H9 (cell line): ENCODE measurements around the gene ANAPC2. TPM values are rescaled to one million over a fixed set of nuclear protein-coding genes. Genes with fewer than 3 reads are reported as not detected.

Source experiments
- DNase-seq: peaks from one replicate; pipeline ENCODE4 v3.0.0-alpha.2; 2017
- H2AFZ ChIP-seq: one replicate; pipeline ENCODE4 v1.6.1; 2013; ENCODE audit warnings: mild to moderate bottlenecking, low read length, control low read depth, moderate library complexity
- H2AK5ac ChIP-seq: 2 replicates; pipeline ENCODE4 v1.6.1; 2013; ENCODE audit warnings: low read length, control low read depth, mixed read lengths; ENCODE audit not compliant: insufficient read length
- H2BK120ac ChIP-seq: one replicate; pipeline ENCODE4 v1.6.1; 2013; ENCODE audit warnings: low read depth, mild to moderate bottlenecking, low read length, control low read depth, inconsistent platforms; ENCODE audit not compliant: poor library complexity, severe bottlenecking
- H2BK12ac ChIP-seq: 2 replicates; pipeline ENCODE4 v1.6.1; 2013; ENCODE audit warnings: low read length, control low read depth, mixed read lengths, low read depth; ENCODE audit not compliant: insufficient read length
- H2BK15ac ChIP-seq: 2 replicates; pipeline ENCODE4 v1.6.1; 2013; ENCODE audit warnings: low read depth, low read length, control low read depth
- H2BK20ac ChIP-seq: one replicate; pipeline ENCODE4 v1.6.1; 2013; ENCODE audit warnings: low read depth, mild to moderate bottlenecking, low read length, control low read depth, inconsistent platforms; ENCODE audit not compliant: poor library complexity, severe bottlenecking
- H2BK5ac ChIP-seq: 2 replicates; pipeline ENCODE4 v1.6.1; 2013; ENCODE audit warnings: low read length, control low read depth, mixed read lengths; ENCODE audit not compliant: insufficient read length
- H3K14ac ChIP-seq: 2 replicates; pipeline ENCODE4 v1.6.1; 2013; ENCODE audit warnings: low read length, control low read depth; ENCODE audit not compliant: insufficient read depth
- H3K18ac ChIP-seq: 2 replicates; pipeline ENCODE4 v1.6.1; 2013; ENCODE audit warnings: low read depth, mild to moderate bottlenecking, mixed read lengths, low read length, control low read depth; ENCODE audit not compliant: insufficient read length
- H3K23ac ChIP-seq: 2 replicates; pipeline ENCODE4 v1.6.1; 2013; ENCODE audit warnings: low read length, control low read depth, mixed read lengths, low read depth; ENCODE audit not compliant: insufficient read length
- H3K23me2 ChIP-seq: 2 replicates; pipeline ENCODE4 v1.6.1; 2013; ENCODE audit warnings: low read depth, mild to moderate bottlenecking, mixed read lengths, low read length, control low read depth; ENCODE audit not compliant: insufficient read length, poor library complexity, severe bottlenecking
- H3K27ac ChIP-seq: 2 replicates; pipeline ENCODE4 v1.5.1; 2013; ENCODE audit warnings: low read length, control low read depth, mixed read lengths, low read depth; ENCODE audit not compliant: insufficient read length
- H3K27me3 ChIP-seq: 2 replicates; pipeline ENCODE4 v1.6.1; 2013; ENCODE audit warnings: low read length, control low read depth, inconsistent platforms; ENCODE audit not compliant: insufficient read depth
- H3K4ac ChIP-seq: 2 replicates; pipeline ENCODE4 v1.6.1; 2013; ENCODE audit warnings: low read depth, mild to moderate bottlenecking, control low read depth, inconsistent platforms, low read length, moderate library complexity
- H3K4me1 ChIP-seq: 2 replicates; pipeline ENCODE4 v1.6.1; 2013; ENCODE audit warnings: low read length, control low read depth, inconsistent platforms; ENCODE audit not compliant: insufficient read depth
- H3K4me2 ChIP-seq: 2 replicates; pipeline ENCODE4 v1.6.1; 2013; ENCODE audit warnings: low read length, control low read depth, mixed read lengths; ENCODE audit not compliant: insufficient read length, insufficient read depth
- H3K56ac ChIP-seq: 2 replicates; pipeline ENCODE4 v1.6.1; 2013; ENCODE audit warnings: low read depth, mild to moderate bottlenecking, mixed read lengths, low read length, control low read depth; ENCODE audit not compliant: insufficient read length
- H3K79me1 ChIP-seq: 2 replicates; pipeline ENCODE4 v1.6.1; 2013; ENCODE audit warnings: low read depth, mild to moderate bottlenecking, moderate library complexity, low read length, control low read depth, inconsistent platforms; ENCODE audit not compliant: insufficient read depth, poor library complexity, severe bottlenecking
- H3K79me2 ChIP-seq: 2 replicates; pipeline ENCODE4 v1.6.1; 2013; ENCODE audit warnings: low read length, control low read depth, inconsistent platforms; ENCODE audit not compliant: insufficient read depth
- H3K9ac ChIP-seq: 2 replicates; pipeline ENCODE4 v1.6.1; 2013; ENCODE audit warnings: low read length, control low read depth, mixed read lengths; ENCODE audit not compliant: insufficient read length; ENCODE audit errors: extremely low read depth
- H3K9me3 ChIP-seq: one replicate; pipeline ENCODE4 v1.6.1; 2013; ENCODE audit warnings: low read depth, low read length, inconsistent platforms; ENCODE audit not compliant: control insufficient read depth
- H3T11ph ChIP-seq: one replicate; pipeline ENCODE4 v1.6.1; 2013; ENCODE audit warnings: mild to moderate bottlenecking, low read length, control low read depth, inconsistent platforms
- H4K20me1 ChIP-seq: one replicate; pipeline ENCODE4 v1.6.1; 2013; ENCODE audit not compliant: control insufficient read depth, insufficient read length, insufficient read depth
- H4K5ac ChIP-seq: 2 replicates; pipeline ENCODE4 v1.6.1; 2013; ENCODE audit warnings: low read depth, mild to moderate bottlenecking, mixed read lengths, low read length, control low read depth; ENCODE audit not compliant: insufficient read length
- H4K8ac ChIP-seq: replicated peaks from 2 replicates; pipeline ENCODE4 v1.6.1; 2013; ENCODE audit warnings: low read length, control low read depth, mixed read lengths, low read depth; ENCODE audit not compliant: insufficient read length
- H4K91ac ChIP-seq: 2 replicates; pipeline ENCODE4 v1.6.1; 2013; ENCODE audit warnings: low read depth, mild to moderate bottlenecking, moderate library complexity, mixed read lengths, low read length, control low read depth; ENCODE audit not compliant: insufficient read length
- H3K27ac Mint-ChIP-seq, 3 experiments: 2 replicates in 2 of 3; 3 replicates in 1 of 3; pipeline ENCODE4 v1.8.0; 2020 to 2021; ENCODE audit warnings: mixed read lengths in 3 of 3, mild to moderate bottlenecking in 1 of 3, moderate library complexity in 1 of 3
- H3K27me3 Mint-ChIP-seq: 2 replicates; pipeline ENCODE4 v1.8.0; 2021; ENCODE audit warnings: low read depth, mild to moderate bottlenecking, moderate library complexity, mixed read lengths
- H3K36me3 Mint-ChIP-seq, 3 experiments: 2 replicates in 2 of 3; 3 replicates in 1 of 3; pipeline ENCODE4 v1.8.0; 2020 to 2021; ENCODE audit warnings: low read depth in 3 of 3, mixed read lengths in 3 of 3; ENCODE audit not compliant: insufficient read depth in 1 of 3
- H3K4me1 Mint-ChIP-seq, 2 experiments: 2 replicates each; pipeline ENCODE4 v1.8.0; 2020; ENCODE audit warnings: mixed read lengths in 2 of 2
- H3K4me3 Mint-ChIP-seq, 2 experiments: 2 replicates in 1 of 2; 3 replicates in 1 of 2; pipeline ENCODE4 v1.8.0; 2020 to 2021; ENCODE audit warnings: mild to moderate bottlenecking in 2 of 2, mixed read lengths in 2 of 2, moderate library complexity in 1 of 2
- H3K9me3 Mint-ChIP-seq, 2 experiments: 2 replicates in 1 of 2; 3 replicates in 1 of 2; pipeline ENCODE4 v1.8.0; 2020; ENCODE audit warnings: mild to moderate bottlenecking in 2 of 2, mixed read lengths in 2 of 2, moderate library complexity in 1 of 2
- CTCF ChIP-seq: fragments of 200-600 bp; sonication (generic); conservative IDR thresholded peaks from 3 replicates; pipeline ENCODE4 v1.8.0; 2021; ENCODE audit warnings: antibody characterized with exemption, mild to moderate bottlenecking
- WGBS: extraction: QIAGEN DNeasy Blood & Tissue Kit; methylation state at CpG from one replicate; pipeline ENCODE4 v1.1.7; 2013; ENCODE audit warnings: missing lambda C conversion rate, low lambda C conversion rate, mixed read lengths; ENCODE audit not compliant: insufficient read length; ENCODE audit errors: extremely low coverage; 5-methylcytosine and 5-hydroxymethylcytosine counted together
- total RNA-seq: library from RNA; stranded (reverse); gene quantifications from 2 replicates; pipeline ENCODE4 v1.2.1, GENCODE V29; 2021

The ANAPC2 gene
- total RNA-seq, 1 experiment from 2014 or later = 54.8 TPM

DNA sequence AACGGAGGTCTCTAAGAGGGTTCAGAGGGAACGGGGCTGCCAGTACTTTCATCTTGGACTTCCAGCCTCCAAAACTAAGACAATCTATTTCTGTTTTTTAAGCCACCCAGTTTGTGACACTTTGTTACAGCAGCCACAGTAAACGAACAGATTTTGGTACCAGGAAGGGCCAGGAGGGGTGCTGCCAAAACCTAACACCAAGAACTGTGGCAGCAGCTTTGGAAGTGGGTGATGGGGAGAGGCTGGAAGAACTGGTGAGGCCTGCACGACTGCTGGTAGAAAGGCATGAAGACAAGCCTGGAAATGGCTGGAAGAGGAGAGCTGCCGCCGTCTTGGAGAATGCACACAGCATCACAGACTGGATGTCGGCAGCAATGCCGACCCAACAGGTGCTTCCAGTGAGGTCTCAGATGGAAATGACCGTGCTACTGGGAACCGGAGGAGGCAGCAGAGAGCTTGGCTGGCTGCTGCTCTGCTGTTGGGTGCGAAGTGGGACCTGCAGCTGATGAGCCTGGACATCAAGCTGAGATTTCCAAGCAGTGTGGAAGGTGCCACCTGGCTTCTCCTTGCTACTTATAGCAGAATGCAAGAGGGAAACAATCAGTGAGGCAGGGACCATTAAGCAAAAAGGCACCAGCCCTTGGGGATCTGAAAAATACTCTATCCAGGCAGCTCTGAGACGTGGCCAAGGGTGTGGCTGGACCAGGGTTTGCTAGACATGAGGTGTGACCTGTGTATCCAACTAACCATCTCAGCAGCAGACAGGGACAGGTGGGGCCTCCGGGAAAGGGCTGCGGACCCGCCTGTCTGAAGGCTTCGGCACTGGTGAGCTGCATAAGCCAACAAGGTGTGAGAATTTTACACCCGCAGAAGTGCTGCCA lies 11.8 kb downstream of the ANAPC2 start:
- no peaks in the 10 kb centered on the region for H3K9me3 Mint-ChIP-seq
- Histone ChIP-seq H3K23me2 (no peaks in the 10 kb centered on the region), H2AFZ (no peak overlapping the region), H2BK5ac (no peak overlapping the region), H2BK12ac (no peak overlapping the region), H3K23ac (no peak overlapping the region), H3K4me2 (no peak overlapping the region), H2BK20ac (no peak overlapping the region), H3T11ph (no peak overlapping the region), H2BK15ac (no peak overlapping the region), H4K20me1 (no peaks in the 10 kb centered on the region), H3K27ac (no peak overlapping the region), H3K18ac (no peak overlapping the region), H2BK120ac (no peak overlapping the region), H3K56ac (no peak overlapping the region), H3K79me1 (no peaks in the 10 kb centered on the region), H3K79me2 (no peaks in the 10 kb centered on the region), H3K4ac (no peak overlapping the region), H3K9me3 (no peaks in the 10 kb centered on the region), H4K8ac (no peak overlapping the region), H3K9ac (no peak overlapping the region), H3K14ac (no peak overlapping the region), H2AK5ac (no peak overlapping the region), H3K4me1 (no peaks in the 10 kb centered on the region), H3K27me3 (no peaks in the 10 kb centered on the region; the same call in 1 of the 2 replicates), H4K5ac (no peak overlapping the region), H4K91ac (no peak overlapping the region)
- peaks cover 0 to 7% of the 10 kb centered on the region in 2 experiments; a peak in 3 of 4 replicates for H3K4me1 Mint-ChIP-seq
- WGBS = no CpG with 5 or more reads among the region's 17 CpGs
- TF ChIP-seq CTCF = peak; percentile 69
- H3K36me3 Mint-ChIP-seq = peaks cover 2 to 14% (median 6%) of the 10 kb centered on the region in 3 experiments; a peak in 5 of 7 replicates
- DNase-seq = peak; percentile 71
- peaks cover 43% of the 10 kb centered on the region for H3K27me3 Mint-ChIP-seq
- H3K27ac Mint-ChIP-seq = no peak overlapping the region; a peak in 1 of 7 replicates
- peak overlapping the region in 1 of 2 experiments; percentile 9; a peak in 2 of 5 replicates for H3K4me3 Mint-ChIP-seq
